LNCAP (cell line): ENCODE measurements around the gene MFSD6.

Source experiments
- CTCF ChIP-seq: fragments of 450-650 bp; IDR thresholded peaks from 2 replicates; pipeline ENCODE4 v1.5.1; 2017; ENCODE audit warnings: mild to moderate bottlenecking

Gene MFSD6

GRCh38 chr2:190407662-190408537 is at the start of gene MFSD6:
Gene MFSD6, plus strand, starts transcription at chr2:190408355. Its CDS starts 27,675 bp downstream, at chr2:190436030.
- no peak for TF ChIP-seq CTCF

DNA sequence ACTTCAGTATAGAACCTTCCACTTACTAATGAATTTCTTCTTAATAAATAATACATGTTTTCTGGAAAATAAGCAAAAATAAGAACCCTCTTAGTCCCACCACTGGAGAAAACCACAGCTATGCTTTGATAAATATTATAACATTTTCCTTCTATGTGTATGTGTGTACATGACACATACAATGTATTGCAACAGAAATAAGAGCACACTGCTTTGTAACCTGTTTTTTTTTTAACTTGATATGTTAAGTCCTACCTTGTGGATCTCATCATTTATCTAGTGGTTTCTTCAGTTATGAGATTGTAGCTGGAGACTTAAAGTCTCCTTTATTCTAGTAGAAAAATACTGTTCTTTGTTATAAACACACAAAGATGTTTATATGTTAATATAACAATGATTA is 47.6 kb upstream of the MFSD6 start:
- TF ChIP-seq CTCF: no peak

- no peak for TF ChIP-seq CTCF
Observed at GRCh38 chr2:190360965-190361364, 47.2 kb upstream of the MFSD6 start.

DNA sequence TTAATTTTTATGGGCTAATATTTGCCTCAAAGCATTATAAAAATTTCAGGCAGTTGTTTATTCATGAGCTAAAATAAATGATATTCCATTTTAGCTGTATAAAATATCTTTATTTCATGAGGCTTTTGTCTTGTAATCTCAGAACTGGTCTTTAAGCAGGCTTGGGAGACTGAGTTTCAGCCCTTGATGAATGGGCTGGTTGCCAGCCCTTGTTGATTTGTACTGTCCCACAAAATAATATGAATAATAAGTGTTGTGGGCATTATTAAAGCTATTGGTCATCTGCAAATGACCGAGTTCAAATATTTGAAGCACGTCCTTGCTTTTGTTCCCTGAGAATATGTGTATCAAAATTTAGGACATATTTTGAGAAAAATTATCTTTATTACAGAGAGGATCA is 46.6 kb upstream of the MFSD6 start:
- no peak for TF ChIP-seq CTCF

- no peak for TF ChIP-seq CTCF
Observed at GRCh38 chr2:190362894-190363293, 45.3 kb upstream of the MFSD6 start.

- TF ChIP-seq CTCF: no peak
Observed at GRCh38 chr2:190365499-190366204, 42.5 kb upstream of the MFSD6 start.

DNA sequence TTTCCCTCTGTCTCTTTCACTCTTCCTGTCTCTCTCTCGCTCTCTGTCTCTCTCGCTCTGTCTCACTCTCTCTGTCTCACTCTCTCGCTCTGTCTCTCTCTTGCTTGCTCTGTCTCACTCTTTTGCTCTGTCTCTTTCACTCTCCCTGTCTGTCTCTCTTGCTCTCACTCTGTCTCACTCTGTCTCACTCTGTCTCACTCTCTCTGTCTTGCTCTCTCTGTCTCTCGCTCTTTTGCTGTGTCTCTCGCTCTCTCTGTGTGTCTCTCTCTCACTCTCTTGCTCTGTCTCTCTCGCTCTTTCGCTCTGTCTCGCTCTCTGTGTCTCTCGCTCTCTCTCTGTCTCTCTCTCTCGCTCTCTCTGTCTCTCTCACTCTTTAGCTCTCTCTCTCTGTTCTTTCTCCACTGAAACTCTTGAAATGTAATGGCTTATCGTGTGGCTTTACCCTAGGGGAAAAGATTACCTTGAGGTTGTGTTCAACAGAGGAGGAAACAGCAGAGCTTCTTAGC is 41.9 kb upstream of the MFSD6 start:
- TF ChIP-seq CTCF: no peak
